Measurements from ENCODE around the gene DCAF12. TPM values are rescaled to one million over a fixed set of nuclear protein-coding genes. Genes with fewer than 3 reads are reported as not detected.

Gene DCAF12
- total and polyA plus RNA-seq, 2 of the 8 experiments (the other 6 are each of a cell fraction or from before 2014, with no cell fraction given): 22.7 to 29.2 TPM

DNA sequence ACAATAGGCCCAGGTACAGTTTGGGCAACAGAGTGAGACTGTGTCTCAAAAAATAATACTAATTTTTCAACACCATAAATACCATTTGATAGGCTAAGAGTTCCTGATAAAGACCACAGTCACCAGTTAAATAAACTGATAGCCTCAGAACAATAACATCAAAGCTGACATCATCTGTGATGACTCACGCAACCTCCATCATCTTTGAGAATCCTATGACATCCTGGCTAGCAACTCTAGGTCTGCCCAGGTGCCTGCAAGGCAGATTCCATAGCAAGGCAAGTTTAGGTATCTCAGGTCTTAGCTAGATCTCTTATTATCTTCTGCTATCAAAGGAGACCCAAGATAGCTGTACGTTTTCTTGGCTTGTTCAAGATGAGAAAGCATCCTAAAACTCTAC is 47.3 kb downstream of the DCAF12 start (continued):
- TF ChIP-seq, protein P1, sequence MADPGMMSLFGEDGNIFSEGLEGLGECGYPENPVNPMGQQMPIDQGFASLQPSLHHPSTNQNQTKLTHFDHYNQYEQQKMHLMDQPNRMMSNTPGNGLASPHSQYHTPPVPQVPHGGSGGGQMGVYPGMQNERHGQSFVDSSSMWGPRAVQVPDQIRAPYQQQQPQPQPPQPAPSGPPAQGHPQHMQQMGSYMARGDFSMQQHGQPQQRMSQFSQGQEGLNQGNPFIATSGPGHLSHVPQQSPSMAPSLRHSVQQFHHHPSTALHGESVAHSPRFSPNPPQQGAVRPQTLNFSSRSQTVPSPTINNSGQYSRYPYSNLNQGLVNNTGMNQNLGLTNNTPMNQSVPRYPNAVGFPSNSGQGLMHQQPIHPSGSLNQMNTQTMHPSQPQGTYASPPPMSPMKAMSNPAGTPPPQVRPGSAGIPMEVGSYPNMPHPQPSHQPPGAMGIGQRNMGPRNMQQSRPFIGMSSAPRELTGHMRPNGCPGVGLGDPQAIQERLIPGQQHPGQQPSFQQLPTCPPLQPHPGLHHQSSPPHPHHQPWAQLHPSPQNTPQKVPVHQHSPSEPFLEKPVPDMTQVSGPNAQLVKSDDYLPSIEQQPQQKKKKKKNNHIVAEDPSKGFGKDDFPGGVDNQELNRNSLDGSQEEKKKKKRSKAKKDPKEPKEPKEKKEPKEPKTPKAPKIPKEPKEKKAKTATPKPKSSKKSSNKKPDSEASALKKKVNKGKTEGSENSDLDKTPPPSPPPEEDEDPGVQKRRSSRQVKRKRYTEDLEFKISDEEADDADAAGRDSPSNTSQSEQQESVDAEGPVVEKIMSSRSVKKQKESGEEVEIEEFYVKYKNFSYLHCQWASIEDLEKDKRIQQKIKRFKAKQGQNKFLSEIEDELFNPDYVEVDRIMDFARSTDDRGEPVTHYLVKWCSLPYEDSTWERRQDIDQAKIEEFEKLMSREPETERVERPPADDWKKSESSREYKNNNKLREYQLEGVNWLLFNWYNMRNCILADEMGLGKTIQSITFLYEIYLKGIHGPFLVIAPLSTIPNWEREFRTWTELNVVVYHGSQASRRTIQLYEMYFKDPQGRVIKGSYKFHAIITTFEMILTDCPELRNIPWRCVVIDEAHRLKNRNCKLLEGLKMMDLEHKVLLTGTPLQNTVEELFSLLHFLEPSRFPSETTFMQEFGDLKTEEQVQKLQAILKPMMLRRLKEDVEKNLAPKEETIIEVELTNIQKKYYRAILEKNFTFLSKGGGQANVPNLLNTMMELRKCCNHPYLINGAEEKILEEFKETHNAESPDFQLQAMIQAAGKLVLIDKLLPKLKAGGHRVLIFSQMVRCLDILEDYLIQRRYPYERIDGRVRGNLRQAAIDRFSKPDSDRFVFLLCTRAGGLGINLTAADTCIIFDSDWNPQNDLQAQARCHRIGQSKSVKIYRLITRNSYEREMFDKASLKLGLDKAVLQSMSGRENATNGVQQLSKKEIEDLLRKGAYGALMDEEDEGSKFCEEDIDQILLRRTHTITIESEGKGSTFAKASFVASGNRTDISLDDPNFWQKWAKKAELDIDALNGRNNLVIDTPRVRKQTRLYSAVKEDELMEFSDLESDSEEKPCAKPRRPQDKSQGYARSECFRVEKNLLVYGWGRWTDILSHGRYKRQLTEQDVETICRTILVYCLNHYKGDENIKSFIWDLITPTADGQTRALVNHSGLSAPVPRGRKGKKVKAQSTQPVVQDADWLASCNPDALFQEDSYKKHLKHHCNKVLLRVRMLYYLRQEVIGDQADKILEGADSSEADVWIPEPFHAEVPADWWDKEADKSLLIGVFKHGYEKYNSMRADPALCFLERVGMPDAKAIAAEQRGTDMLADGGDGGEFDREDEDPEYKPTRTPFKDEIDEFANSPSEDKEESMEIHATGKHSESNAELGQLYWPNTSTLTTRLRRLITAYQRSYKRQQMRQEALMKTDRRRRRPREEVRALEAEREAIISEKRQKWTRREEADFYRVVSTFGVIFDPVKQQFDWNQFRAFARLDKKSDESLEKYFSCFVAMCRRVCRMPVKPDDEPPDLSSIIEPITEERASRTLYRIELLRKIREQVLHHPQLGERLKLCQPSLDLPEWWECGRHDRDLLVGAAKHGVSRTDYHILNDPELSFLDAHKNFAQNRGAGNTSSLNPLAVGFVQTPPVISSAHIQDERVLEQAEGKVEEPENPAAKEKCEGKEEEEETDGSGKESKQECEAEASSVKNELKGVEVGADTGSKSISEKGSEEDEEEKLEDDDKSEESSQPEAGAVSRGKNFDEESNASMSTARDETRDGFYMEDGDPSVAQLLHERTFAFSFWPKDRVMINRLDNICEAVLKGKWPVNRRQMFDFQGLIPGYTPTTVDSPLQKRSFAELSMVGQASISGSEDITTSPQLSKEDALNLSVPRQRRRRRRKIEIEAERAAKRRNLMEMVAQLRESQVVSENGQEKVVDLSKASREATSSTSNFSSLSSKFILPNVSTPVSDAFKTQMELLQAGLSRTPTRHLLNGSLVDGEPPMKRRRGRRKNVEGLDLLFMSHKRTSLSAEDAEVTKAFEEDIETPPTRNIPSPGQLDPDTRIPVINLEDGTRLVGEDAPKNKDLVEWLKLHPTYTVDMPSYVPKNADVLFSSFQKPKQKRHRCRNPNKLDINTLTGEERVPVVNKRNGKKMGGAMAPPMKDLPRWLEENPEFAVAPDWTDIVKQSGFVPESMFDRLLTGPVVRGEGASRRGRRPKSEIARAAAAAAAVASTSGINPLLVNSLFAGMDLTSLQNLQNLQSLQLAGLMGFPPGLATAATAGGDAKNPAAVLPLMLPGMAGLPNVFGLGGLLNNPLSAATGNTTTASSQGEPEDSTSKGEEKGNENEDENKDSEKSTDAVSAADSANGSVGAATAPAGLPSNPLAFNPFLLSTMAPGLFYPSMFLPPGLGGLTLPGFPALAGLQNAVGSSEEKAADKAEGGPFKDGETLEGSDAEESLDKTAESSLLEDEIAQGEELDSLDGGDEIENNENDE (IDR thresholded peaks at IDR 0.05; ENCODE audit: insufficient replicate concordance, low read length): no peak
- TF ChIP-seq RXRA (IDR thresholded peaks at IDR 0.05; ENCODE audit: insufficient read depth, low read depth, low read length) (no peak), TAF1 (IDR thresholded peaks at IDR 0.05; ENCODE audit: low read depth, low read length) (no peak), SRF (IDR thresholded peaks at IDR 0.05; ENCODE audit: low read depth, low read length) (no peak), YY1 (IDR thresholded peaks at IDR 0.05; ENCODE audit: low read depth, low read length) (no peak)
- TF ChIP-seq, protein P2, sequence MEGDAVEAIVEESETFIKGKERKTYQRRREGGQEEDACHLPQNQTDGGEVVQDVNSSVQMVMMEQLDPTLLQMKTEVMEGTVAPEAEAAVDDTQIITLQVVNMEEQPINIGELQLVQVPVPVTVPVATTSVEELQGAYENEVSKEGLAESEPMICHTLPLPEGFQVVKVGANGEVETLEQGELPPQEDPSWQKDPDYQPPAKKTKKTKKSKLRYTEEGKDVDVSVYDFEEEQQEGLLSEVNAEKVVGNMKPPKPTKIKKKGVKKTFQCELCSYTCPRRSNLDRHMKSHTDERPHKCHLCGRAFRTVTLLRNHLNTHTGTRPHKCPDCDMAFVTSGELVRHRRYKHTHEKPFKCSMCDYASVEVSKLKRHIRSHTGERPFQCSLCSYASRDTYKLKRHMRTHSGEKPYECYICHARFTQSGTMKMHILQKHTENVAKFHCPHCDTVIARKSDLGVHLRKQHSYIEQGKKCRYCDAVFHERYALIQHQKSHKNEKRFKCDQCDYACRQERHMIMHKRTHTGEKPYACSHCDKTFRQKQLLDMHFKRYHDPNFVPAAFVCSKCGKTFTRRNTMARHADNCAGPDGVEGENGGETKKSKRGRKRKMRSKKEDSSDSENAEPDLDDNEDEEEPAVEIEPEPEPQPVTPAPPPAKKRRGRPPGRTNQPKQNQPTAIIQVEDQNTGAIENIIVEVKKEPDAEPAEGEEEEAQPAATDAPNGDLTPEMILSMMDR (IDR thresholded peaks at IDR 0.05; ENCODE audit: control extremely low read depth in 1 of 3, insufficient read depth in 1 of 3, low read depth in 1 of 3, low read length in 3 of 3): no peak
- TF ChIP-seq, protein P3, sequence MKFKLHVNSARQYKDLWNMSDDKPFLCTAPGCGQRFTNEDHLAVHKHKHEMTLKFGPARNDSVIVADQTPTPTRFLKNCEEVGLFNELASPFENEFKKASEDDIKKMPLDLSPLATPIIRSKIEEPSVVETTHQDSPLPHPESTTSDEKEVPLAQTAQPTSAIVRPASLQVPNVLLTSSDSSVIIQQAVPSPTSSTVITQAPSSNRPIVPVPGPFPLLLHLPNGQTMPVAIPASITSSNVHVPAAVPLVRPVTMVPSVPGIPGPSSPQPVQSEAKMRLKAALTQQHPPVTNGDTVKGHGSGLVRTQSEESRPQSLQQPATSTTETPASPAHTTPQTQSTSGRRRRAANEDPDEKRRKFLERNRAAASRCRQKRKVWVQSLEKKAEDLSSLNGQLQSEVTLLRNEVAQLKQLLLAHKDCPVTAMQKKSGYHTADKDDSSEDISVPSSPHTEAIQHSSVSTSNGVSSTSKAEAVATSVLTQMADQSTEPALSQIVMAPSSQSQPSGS (IDR thresholded peaks at IDR 0.05; ENCODE audit: low read length): no peak
